Measurements from ENCODE around the gene SLC17A2.

DNA sequence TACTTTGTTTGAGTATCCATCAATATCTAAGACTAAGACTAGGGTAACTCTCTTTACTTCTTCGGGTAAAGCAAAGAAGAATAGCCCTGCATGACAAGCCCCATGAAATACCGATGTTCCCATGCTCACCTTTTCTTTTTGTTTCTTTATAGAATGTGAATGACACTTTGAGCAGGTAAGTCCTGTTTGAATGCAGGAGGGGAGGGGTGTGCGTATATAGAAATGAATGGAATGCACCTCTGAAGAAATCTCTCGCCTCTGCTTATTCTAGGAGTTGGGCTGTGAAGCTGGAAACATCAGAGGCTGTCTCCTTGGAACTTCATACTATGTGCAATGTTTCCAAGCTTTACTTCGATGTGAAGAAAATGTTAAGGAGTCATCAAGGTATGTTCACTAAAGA, 42.4 kb upstream of the SLC17A2 start:
- TF ChIP-seq, protein P1, sequence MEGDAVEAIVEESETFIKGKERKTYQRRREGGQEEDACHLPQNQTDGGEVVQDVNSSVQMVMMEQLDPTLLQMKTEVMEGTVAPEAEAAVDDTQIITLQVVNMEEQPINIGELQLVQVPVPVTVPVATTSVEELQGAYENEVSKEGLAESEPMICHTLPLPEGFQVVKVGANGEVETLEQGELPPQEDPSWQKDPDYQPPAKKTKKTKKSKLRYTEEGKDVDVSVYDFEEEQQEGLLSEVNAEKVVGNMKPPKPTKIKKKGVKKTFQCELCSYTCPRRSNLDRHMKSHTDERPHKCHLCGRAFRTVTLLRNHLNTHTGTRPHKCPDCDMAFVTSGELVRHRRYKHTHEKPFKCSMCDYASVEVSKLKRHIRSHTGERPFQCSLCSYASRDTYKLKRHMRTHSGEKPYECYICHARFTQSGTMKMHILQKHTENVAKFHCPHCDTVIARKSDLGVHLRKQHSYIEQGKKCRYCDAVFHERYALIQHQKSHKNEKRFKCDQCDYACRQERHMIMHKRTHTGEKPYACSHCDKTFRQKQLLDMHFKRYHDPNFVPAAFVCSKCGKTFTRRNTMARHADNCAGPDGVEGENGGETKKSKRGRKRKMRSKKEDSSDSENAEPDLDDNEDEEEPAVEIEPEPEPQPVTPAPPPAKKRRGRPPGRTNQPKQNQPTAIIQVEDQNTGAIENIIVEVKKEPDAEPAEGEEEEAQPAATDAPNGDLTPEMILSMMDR (IDR thresholded peaks at IDR 0.05; ENCODE audit: low read depth, low read length, poor library complexity, severe bottlenecking) = no peak
- TF ChIP-seq EZH2phosphoT487 (IDR thresholded peaks at IDR 0.05; ENCODE audit: borderline replicate concordance, low read length) = no peak

Measured in DOHH2 (cell line).